ENCODE data around the gene RGS2. TPM values are rescaled to one million over a fixed set of nuclear protein-coding genes. Genes with fewer than 3 reads are reported as not detected.

The RGS2 gene
- total RNA-seq, 1 donor from 2014 or later, result 6.3 TPM

- no peak for DNase-seq (ENCODE audit: low read depth)
- no peak overlapping the region for H3K4me3 ChIP-seq (ENCODE audit: low read depth, low read length)
- TF ChIP-seq, protein P1, sequence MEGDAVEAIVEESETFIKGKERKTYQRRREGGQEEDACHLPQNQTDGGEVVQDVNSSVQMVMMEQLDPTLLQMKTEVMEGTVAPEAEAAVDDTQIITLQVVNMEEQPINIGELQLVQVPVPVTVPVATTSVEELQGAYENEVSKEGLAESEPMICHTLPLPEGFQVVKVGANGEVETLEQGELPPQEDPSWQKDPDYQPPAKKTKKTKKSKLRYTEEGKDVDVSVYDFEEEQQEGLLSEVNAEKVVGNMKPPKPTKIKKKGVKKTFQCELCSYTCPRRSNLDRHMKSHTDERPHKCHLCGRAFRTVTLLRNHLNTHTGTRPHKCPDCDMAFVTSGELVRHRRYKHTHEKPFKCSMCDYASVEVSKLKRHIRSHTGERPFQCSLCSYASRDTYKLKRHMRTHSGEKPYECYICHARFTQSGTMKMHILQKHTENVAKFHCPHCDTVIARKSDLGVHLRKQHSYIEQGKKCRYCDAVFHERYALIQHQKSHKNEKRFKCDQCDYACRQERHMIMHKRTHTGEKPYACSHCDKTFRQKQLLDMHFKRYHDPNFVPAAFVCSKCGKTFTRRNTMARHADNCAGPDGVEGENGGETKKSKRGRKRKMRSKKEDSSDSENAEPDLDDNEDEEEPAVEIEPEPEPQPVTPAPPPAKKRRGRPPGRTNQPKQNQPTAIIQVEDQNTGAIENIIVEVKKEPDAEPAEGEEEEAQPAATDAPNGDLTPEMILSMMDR (conservative IDR thresholded peaks at IDR 0.05; ENCODE audit: low read depth, low read length), result no peak
These were observed 43.4 kb downstream of the RGS2 start for GRCh38 chr1:192852001-192852947.

- TF ChIP-seq, protein P1 (conservative IDR thresholded peaks at IDR 0.05; ENCODE audit: low read depth, low read length), result no peak
- no peak for DNase-seq (ENCODE audit: low read depth)
- H3K4me3 ChIP-seq (ENCODE audit: low read depth, low read length), result no peak overlapping the region
These were observed 49.6 kb downstream of the RGS2 start for GRCh38 chr1:192858456-192858855.

DNA sequence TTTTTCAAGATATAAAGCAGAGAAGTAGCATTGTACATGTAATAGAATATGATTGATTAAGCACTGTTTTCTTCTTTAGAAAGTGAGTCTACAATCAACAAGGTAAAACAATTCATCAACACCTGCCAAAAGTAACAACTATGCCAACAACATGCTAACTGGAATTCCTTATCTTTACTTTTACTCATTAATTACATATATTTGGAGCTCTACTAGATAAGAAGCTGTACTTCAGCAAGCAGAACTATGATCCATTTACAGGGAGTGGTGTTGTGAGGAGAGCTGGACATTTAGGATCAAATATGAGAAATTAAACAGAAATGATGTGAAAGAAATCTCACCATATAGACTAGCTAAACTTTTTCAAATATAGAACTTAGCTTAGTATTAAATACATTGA is 51.0 kb downstream of the RGS2 start:
- no peak overlapping the region for H3K4me3 ChIP-seq (ENCODE audit: low read depth, low read length)
- DNase-seq (ENCODE audit: low read depth), result no peak
- TF ChIP-seq, protein P1 (conservative IDR thresholded peaks at IDR 0.05; ENCODE audit: low read depth, low read length), result no peak

- TF ChIP-seq, protein P1 (conservative IDR thresholded peaks at IDR 0.05; ENCODE audit: low read depth, low read length), result no peak
- DNase-seq (ENCODE audit: low read depth), result no peak
- H3K4me3 ChIP-seq (ENCODE audit: low read depth, low read length), result no peak overlapping the region
These were observed 51.8 kb downstream of the RGS2 start for GRCh38 chr1:192860478-192861185.

DNA sequence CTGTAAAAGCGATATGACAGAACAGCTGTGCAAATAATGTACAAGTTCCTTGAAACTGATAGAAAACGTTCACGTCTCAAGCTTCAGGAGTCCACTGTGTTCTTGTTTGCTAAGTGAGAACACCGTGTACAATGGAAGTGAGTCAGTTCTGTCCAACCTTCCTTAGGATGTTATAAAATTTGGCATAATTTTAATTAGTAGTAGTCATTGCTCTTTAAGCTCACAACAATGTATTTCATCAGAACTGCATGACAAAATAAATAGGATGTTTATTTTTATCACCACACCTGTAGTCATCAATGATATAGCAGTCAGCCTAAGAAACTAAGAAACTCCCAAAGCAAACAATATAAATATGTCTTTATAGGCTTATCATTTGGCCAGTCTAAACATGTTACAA is 53.0 kb downstream of the RGS2 start:
- no peak overlapping the region for H3K4me3 ChIP-seq (ENCODE audit: low read depth, low read length)
- DNase-seq (ENCODE audit: low read depth), result no peak
- TF ChIP-seq, protein P1 (conservative IDR thresholded peaks at IDR 0.05; ENCODE audit: low read depth, low read length), result no peak

Other genes starting within 250 kb of the RGS2 start
- gene RGS1, start 233.3 kb upstream of the RGS2 start, total RNA-seq, result not detected in 2 replicates
- not detected in 2 replicates for gene RGS13, start 172.9 kb upstream of the RGS2 start, total RNA-seq

All from epithelial cell of proximal tubule (primary cell).